ENCODE results near the gene RDH5. TPM values are rescaled to one million over a fixed set of nuclear protein-coding genes. Genes with fewer than 3 reads are reported as not detected.

RDH5 gene
- total RNA-seq: 3.0 TPM

GRCh38 chr12:55720071-55720564, at the start of gene RDH5:
Gene RDH5 (plus strand): TSS chr12:55720393. CDS start chr12:55721185, 792 bp downstream.
- Histone ChIP-seq H3K27me3 (ENCODE audit: insufficient read depth, low read length) (no peaks in the 10 kb centered on the region), H3K4me3 (ENCODE audit: low read length) (no peak within 1 kb of the TSS), H3K9me3 (ENCODE audit: low read depth, low read length) (no peaks in the 10 kb centered on the region), H3K4me1 (ENCODE audit: insufficient read depth, low read length) (peaks cover 55% of the 10 kb centered on the region)

GRCh38 chr12:55671746-55672145, 48.4 kb upstream of the RDH5 start:
- Histone ChIP-seq H3K9me3 (ENCODE audit: low read depth, low read length) (no peaks in the 10 kb centered on the region), H3K4me1 (ENCODE audit: insufficient read depth, low read length) (peaks cover 49% of the 10 kb centered on the region), H3K27me3 (ENCODE audit: insufficient read depth, low read length) (no peaks in the 10 kb centered on the region), H3K4me3 (ENCODE audit: low read length) (no peak overlapping the region)

GRCh38 chr12:55673638-55674037, 46.6 kb upstream of the RDH5 start:
- Histone ChIP-seq H3K27me3 (ENCODE audit: insufficient read depth, low read length) (no peaks in the 10 kb centered on the region), H3K4me1 (ENCODE audit: insufficient read depth, low read length) (peaks cover 53% of the 10 kb centered on the region), H3K9me3 (ENCODE audit: low read depth, low read length) (no peaks in the 10 kb centered on the region), H3K4me3 (ENCODE audit: low read length) (no peak overlapping the region)

GRCh38 chr12:55675666-55676065, 44.5 kb upstream of the RDH5 start:
- peaks cover 50% of the 10 kb centered on the region for H3K4me1 ChIP-seq (ENCODE audit: insufficient read depth, low read length)
- no peak overlapping the region for H3K4me3 ChIP-seq (ENCODE audit: low read length)
- no peaks in the 10 kb centered on the region for H3K9me3 ChIP-seq (ENCODE audit: low read depth, low read length)

GRCh38 chr12:55676707-55677106, 43.5 kb upstream of the RDH5 start:
- no peaks in the 10 kb centered on the region for H3K9me3 ChIP-seq (ENCODE audit: low read depth, low read length)
- H3K4me3 ChIP-seq (ENCODE audit: low read length): no peak overlapping the region
- peaks cover 61% of the 10 kb centered on the region for H3K4me1 ChIP-seq (ENCODE audit: insufficient read depth, low read length)
- no peaks in the 10 kb centered on the region for H3K27me3 ChIP-seq (ENCODE audit: insufficient read depth, low read length)

More at GRCh38 chr12:55675666-55676065, 44.5 kb upstream of the RDH5 start:
- H3K27me3 ChIP-seq (ENCODE audit: insufficient read depth, low read length): no peaks in the 10 kb centered on the region

- Histone ChIP-seq H3K9me3 (ENCODE audit: low read depth, low read length) (no peaks in the 10 kb centered on the region), H3K4me3 (ENCODE audit: low read length) (no peak overlapping the region), H3K27me3 (ENCODE audit: insufficient read depth, low read length) (no peaks in the 10 kb centered on the region), H3K4me1 (ENCODE audit: insufficient read depth, low read length) (peaks cover 47% of the 10 kb centered on the region)
Observed at GRCh38 chr12:55679691-55680090, 40.5 kb upstream of the RDH5 start.

GRCh38 chr12:55681142-55682077, 38.8 kb upstream of the RDH5 start:
- peak overlapping the region; percentile 13 for H3K4me3 ChIP-seq (ENCODE audit: low read length)
- H3K4me1 ChIP-seq (ENCODE audit: insufficient read depth, low read length): peaks cover 34% of the 10 kb centered on the region
- no peaks in the 10 kb centered on the region for H3K27me3 ChIP-seq (ENCODE audit: insufficient read depth, low read length)
- no peaks in the 10 kb centered on the region for H3K9me3 ChIP-seq (ENCODE audit: low read depth, low read length)

- peaks cover 29% of the 10 kb centered on the region for H3K4me1 ChIP-seq (ENCODE audit: insufficient read depth, low read length)
- no peak overlapping the region for H3K4me3 ChIP-seq (ENCODE audit: low read length)
- no peaks in the 10 kb centered on the region for H3K9me3 ChIP-seq (ENCODE audit: low read depth, low read length)
- H3K27me3 ChIP-seq (ENCODE audit: insufficient read depth, low read length): no peaks in the 10 kb centered on the region
Observed at GRCh38 chr12:55682087-55682796, 38.0 kb upstream of the RDH5 start.

GRCh38 chr12:55683676-55684075, 36.5 kb upstream of the RDH5 start:
- Histone ChIP-seq H3K27me3 (ENCODE audit: insufficient read depth, low read length) (no peaks in the 10 kb centered on the region), H3K9me3 (ENCODE audit: low read depth, low read length) (no peaks in the 10 kb centered on the region), H3K4me3 (ENCODE audit: low read length) (no peak overlapping the region), H3K4me1 (ENCODE audit: insufficient read depth, low read length) (peaks cover 26% of the 10 kb centered on the region)

GRCh38 chr12:55684761-55685370, 35.3 kb upstream of the RDH5 start:
- Histone ChIP-seq H3K9me3 (ENCODE audit: low read depth, low read length) (no peaks in the 10 kb centered on the region), H3K4me1 (ENCODE audit: insufficient read depth, low read length) (peaks cover 26% of the 10 kb centered on the region), H3K27me3 (ENCODE audit: insufficient read depth, low read length) (no peaks in the 10 kb centered on the region), H3K4me3 (ENCODE audit: low read length) (no peak overlapping the region)

GRCh38 chr12:55685671-55686070, 34.5 kb upstream of the RDH5 start:
- Histone ChIP-seq H3K27me3 (ENCODE audit: insufficient read depth, low read length) (no peaks in the 10 kb centered on the region), H3K9me3 (ENCODE audit: low read depth, low read length) (no peaks in the 10 kb centered on the region), H3K4me1 (ENCODE audit: insufficient read depth, low read length) (peaks cover 24% of the 10 kb centered on the region), H3K4me3 (ENCODE audit: low read length) (no peak overlapping the region)

- H3K4me1 ChIP-seq (ENCODE audit: insufficient read depth, low read length): peaks cover 16% of the 10 kb centered on the region
- H3K27me3 ChIP-seq (ENCODE audit: insufficient read depth, low read length): no peaks in the 10 kb centered on the region
- H3K4me3 ChIP-seq (ENCODE audit: low read length): no peak overlapping the region
- no peaks in the 10 kb centered on the region for H3K9me3 ChIP-seq (ENCODE audit: low read depth, low read length)
Observed at GRCh38 chr12:55686366-55687010, 33.7 kb upstream of the RDH5 start.

GRCh38 chr12:55687746-55688145, 32.4 kb upstream of the RDH5 start:
- Histone ChIP-seq H3K27me3 (ENCODE audit: insufficient read depth, low read length) (no peaks in the 10 kb centered on the region), H3K9me3 (ENCODE audit: low read depth, low read length) (no peaks in the 10 kb centered on the region), H3K4me1 (ENCODE audit: insufficient read depth, low read length) (peaks cover 5% of the 10 kb centered on the region), H3K4me3 (ENCODE audit: low read length) (no peak overlapping the region)

GRCh38 chr12:55688716-55689655, 31.2 kb upstream of the RDH5 start:
- peaks cover 5% of the 10 kb centered on the region for H3K4me1 ChIP-seq (ENCODE audit: insufficient read depth, low read length)
- H3K27me3 ChIP-seq (ENCODE audit: insufficient read depth, low read length): no peaks in the 10 kb centered on the region
- no peaks in the 10 kb centered on the region for H3K9me3 ChIP-seq (ENCODE audit: low read depth, low read length)
- H3K4me3 ChIP-seq (ENCODE audit: low read length): no peak overlapping the region
